HEK293 (cell line): ENCODE data around the gene EXOC7.
A peak's percentile ranks its signal among the peaks of the same experiment; 100 is the strongest.

Experiments
- CTCF ChIA-PET: fragments of 350-600 bp; formaldehyde crosslinking; extraction: SDS; loops from one replicate; lab custom pipeline; 2021; ENCODE audit warnings: antibody characterized with exemption; lab: Yijun Ruan, JAX
- POLR2A ChIA-PET: fragments of 300-600 bp; formaldehyde crosslinking; extraction: SDS; loops from one replicate; lab custom pipeline; 2020; ENCODE audit warnings: antibody characterized with exemption, inconsistent platforms; lab: Yijun Ruan, JAX
- H3K27ac ChIP-seq: fragments of 200-500 bp; sonication (Bioruptor generic); 2 replicates; pipeline ENCODE4 v1.5.1; 2014; ENCODE audit warnings: low read depth, low read length, control low read depth, inconsistent platforms; ENCODE audit errors: extremely low read depth
- H3K36me3 ChIP-seq, 2 experiments: fragments of 200-500 bp in 1 of 2; sonication (Bioruptor generic) in 1 of 2; 1 replicate in 1 of 2; 2 replicates in 1 of 2; pipeline ENCODE4 v1.5.1; 2014 to 2017; ENCODE audit warnings: inconsistent platforms in 2 of 2, low read length in 2 of 2; ENCODE audit not compliant: control insufficient read depth in 2 of 2, insufficient read depth in 1 of 2
- H3K4me1 ChIP-seq: fragments of 200-500 bp; sonication (Bioruptor generic); 2 replicates; pipeline ENCODE4 v1.5.1; 2014; ENCODE audit warnings: mild to moderate bottlenecking, low read length, inconsistent platforms; ENCODE audit not compliant: control insufficient read depth, insufficient read depth
- H3K4me3 ChIP-seq: 2 replicates; pipeline ENCODE4 v1.5.1; 2011; ENCODE audit warnings: low read depth, mild to moderate bottlenecking, control low read depth, low read length, moderate library complexity
- H3K9me3 ChIP-seq: fragments of 200-500 bp; sonication (Bioruptor generic); 2 replicates; pipeline ENCODE4 v1.5.1; 2014; ENCODE audit warnings: low read depth, low read length, inconsistent platforms; ENCODE audit not compliant: control insufficient read depth, insufficient read depth
- EGR2 ChIP-seq: fragments of 450-650 bp; formaldehyde crosslinking; IDR thresholded peaks from 2 replicates; pipeline ENCODE4 v1.5.1; 2016; ENCODE audit warnings: low read depth, missing biosample characterization, missing genetic modification characterization
- KLF10 ChIP-seq: fragments of 450-650 bp; IDR thresholded peaks from 2 replicates; pipeline ENCODE4 v1.5.1; 2018; ENCODE audit warnings: missing biosample characterization, mild to moderate bottlenecking, missing genetic modification characterization
- ZFHX2 ChIP-seq: fragments of 450-650 bp; formaldehyde crosslinking; conservative IDR thresholded peaks from 2 replicates; pipeline ENCODE4 v1.5.1; 2016; ENCODE audit warnings: missing biosample characterization, missing genetic modification characterization
- ZNF324 ChIP-seq: fragments of 450-650 bp; formaldehyde crosslinking; IDR thresholded peaks from 2 replicates; pipeline ENCODE4 v1.5.1; 2016; ENCODE audit warnings: missing biosample characterization, missing genetic modification characterization
- ZNF391 ChIP-seq: fragments of 450-650 bp; formaldehyde crosslinking; IDR thresholded peaks from 2 replicates; pipeline ENCODE4 v1.5.1; 2016; ENCODE audit warnings: low read depth, missing biosample characterization, missing genetic modification characterization, borderline replicate concordance
- ZNF514 ChIP-seq: fragments of 450-650 bp; formaldehyde crosslinking; IDR thresholded peaks from 2 replicates; pipeline ENCODE4 v1.5.1; 2016; ENCODE audit warnings: missing biosample characterization, missing genetic modification characterization
- ZNF768 ChIP-seq: fragments of 450-650 bp; formaldehyde crosslinking; IDR thresholded peaks from 2 replicates; pipeline ENCODE4 v1.5.1; 2018; ENCODE audit warnings: missing biosample characterization, mild to moderate bottlenecking, missing genetic modification characterization
- ZNF791 ChIP-seq: fragments of 450-650 bp; formaldehyde crosslinking; IDR thresholded peaks from 2 replicates; pipeline ENCODE4 v1.5.1; 2016; ENCODE audit warnings: missing biosample characterization, missing genetic modification characterization
- TF ChIP-seq, protein P1 (sequence below): IDR thresholded peaks from 2 replicates; pipeline ENCODE4 v1.6.1; 2011; ENCODE audit warnings: mild to moderate bottlenecking, low read depth, low read length, borderline replicate concordance
- TF ChIP-seq, protein P2 (sequence below): fragments of 450-650 bp; formaldehyde crosslinking; conservative IDR thresholded peaks from 2 replicates; pipeline ENCODE4 v1.5.1; 2016; ENCODE audit warnings: low read depth, missing biosample characterization, missing genetic modification characterization

The EXOC7 gene

DNA sequence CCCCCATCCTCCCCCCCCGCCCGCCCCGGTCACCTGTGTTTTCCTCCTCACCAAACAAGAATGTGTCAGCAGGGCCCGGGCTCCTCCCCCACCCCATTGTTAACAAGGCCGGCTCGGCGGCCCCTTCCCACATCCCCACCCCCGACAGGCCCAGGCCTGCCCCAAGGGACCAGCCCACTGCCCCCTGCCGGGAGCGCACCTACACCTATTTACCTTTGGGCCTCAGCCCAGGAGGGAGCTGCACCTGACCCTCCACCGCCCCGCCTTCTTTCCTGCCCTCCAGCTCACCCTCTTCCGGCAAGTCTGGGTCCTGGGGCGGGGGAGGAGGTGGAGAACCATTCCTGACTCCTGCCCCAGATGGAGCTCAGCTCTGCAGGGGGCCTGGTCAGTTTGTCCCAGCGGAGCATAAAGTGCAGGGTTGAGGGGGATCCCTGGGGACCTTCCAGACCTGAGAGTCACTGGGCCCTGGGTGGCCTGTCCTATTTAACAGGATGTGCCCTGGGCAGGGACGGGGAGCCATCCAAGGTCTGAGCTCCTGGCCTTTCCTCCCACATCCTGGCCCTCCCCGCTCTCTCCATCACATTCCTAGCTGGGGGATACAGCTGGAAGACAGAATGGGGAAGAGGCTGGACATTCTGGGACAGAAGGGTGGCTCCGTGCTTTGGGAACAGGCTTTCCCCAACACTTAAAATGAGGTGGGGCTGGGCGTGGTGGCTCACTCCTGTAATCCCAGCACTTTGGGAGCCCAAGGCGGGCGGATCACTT is 29.2 kb upstream of the EXOC7 start (continued):
- TF ChIP-seq, protein P1, sequence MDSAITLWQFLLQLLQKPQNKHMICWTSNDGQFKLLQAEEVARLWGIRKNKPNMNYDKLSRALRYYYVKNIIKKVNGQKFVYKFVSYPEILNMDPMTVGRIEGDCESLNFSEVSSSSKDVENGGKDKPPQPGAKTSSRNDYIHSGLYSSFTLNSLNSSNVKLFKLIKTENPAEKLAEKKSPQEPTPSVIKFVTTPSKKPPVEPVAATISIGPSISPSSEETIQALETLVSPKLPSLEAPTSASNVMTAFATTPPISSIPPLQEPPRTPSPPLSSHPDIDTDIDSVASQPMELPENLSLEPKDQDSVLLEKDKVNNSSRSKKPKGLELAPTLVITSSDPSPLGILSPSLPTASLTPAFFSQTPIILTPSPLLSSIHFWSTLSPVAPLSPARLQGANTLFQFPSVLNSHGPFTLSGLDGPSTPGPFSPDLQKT = no peak

DNA sequence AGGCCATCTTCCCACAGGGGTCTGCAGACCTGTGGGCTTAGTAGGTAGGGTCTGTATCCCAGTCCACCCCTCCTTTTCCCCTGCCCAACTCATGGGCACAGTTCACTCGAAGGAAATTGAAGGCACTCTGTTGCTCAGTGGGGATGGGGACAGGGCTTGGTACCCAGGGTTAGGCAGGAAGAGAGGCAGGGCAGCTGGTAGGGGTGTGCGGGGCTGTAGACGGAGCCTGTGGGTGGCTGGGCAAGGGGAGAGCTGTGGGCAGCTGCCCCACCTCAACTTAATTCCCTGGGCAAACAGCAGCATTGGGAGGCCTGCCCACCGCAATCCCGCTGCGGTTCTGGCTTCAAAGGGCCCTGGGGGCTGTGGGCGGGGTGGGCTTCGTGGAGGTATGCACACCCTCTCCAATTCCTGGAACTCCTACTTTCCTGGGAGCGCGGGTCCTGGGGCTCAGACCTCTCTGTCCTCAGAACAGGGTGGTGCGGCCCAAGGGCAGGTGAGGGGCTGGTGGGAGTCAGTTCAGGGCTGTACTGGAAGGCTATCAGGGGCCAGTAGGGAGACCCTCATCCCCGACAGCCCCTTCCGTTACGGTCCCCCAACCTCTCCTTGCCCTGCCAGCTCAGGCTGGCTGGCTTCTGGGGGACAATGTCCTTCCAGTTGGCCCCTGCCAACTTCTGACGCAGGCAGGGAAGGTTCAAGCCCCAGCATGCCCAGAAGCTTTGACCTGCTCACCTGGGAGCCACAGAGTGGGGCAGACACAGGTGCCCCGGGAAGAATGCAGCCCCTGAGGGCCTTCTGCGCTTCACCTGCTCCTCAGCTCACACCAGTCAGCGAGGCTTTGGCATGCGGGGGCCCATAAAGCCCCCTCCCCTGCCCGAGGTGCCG is 28.3 kb upstream of the EXOC7 start:
- POLR2A ChIA-PET = interaction anchor here (0.5 to 2.5 kb wide), 6 partner anchors 10 to 379 kb away, joined by 3 to 8 read pairs (median 3); partner anchors contain the start of gene UBALD2
- Histone ChIP-seq H3K36me3 (no peaks in the 10 kb centered on the region), H3K4me1 (peaks cover 4% of the 10 kb centered on the region), H3K9me3 (no peaks in the 10 kb centered on the region), H3K27ac (0 out of 2 replicates have a peak overlapping the region, but pooled peaks have one; percentile 31), H3K4me3 (no peak overlapping the region)
- CTCF ChIA-PET = interaction anchor here (0.5 to 2.8 kb wide), 8 partner anchors 10 to 138 kb away, joined by 3 to 14 read pairs (median 6); no protein-coding TSS in a partner anchor
- TF ChIP-seq ZFHX2 (tag by site-specific recombination) (peak; percentile 88), ZNF768 (tag by site-specific recombination) (no peak), EGR2 (tag by site-specific recombination) (peak; percentile 94)

DNA sequence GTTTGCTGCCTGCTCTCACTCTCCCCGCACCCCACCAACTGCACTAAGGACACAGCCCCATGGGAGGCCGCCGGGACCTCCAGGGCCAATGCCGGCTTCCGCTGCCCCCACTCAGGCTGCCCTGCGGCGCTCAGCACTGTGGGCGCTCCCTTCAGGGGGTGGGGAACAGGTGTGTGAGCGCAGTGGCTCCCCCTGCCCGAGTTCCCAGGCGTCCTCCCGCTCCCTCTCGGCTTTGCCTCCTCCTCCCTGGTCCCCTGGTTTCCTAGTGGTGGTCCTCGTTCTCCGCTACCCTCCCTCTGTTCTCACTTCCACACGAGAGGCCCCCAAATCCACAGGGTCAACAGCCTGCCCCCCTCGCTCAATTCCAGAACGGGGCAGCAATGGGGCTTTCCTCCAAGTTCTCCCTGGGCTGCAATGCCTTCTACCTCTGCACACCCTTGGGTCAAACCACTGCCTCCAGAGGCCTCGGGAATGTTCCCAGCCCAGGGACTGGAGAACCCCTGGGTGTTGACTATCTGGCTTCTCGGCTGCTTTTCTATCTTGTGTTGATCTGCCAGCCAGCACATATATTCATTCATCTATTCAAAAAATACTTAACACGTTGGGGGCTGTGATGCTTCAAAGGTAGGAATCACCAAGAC is 27.6 kb upstream of the EXOC7 start:
- ChIA-PET CTCF (interaction anchor here (0.9 to 1.8 kb wide), 4 partner anchors 10 to 148 kb away, joined by 3 to 10 read pairs (median 5); no protein-coding TSS in a partner anchor), POLR2A (no interaction called here)
- Histone ChIP-seq H3K9me3 (no peaks in the 10 kb centered on the region), H3K4me1 (peaks cover 4% of the 10 kb centered on the region), H3K36me3 (no peaks in the 10 kb centered on the region), H3K4me3 (no peak overlapping the region), H3K27ac (no peak overlapping the region)
- no peak for TF ChIP-seq ZNF324 (tag by site-specific recombination)
- TF ChIP-seq EGR2 (tag by site-specific recombination) = no peak
- no peak for TF ChIP-seq ZNF391
- no peak for TF ChIP-seq ZNF514
- TF ChIP-seq, protein P2, sequence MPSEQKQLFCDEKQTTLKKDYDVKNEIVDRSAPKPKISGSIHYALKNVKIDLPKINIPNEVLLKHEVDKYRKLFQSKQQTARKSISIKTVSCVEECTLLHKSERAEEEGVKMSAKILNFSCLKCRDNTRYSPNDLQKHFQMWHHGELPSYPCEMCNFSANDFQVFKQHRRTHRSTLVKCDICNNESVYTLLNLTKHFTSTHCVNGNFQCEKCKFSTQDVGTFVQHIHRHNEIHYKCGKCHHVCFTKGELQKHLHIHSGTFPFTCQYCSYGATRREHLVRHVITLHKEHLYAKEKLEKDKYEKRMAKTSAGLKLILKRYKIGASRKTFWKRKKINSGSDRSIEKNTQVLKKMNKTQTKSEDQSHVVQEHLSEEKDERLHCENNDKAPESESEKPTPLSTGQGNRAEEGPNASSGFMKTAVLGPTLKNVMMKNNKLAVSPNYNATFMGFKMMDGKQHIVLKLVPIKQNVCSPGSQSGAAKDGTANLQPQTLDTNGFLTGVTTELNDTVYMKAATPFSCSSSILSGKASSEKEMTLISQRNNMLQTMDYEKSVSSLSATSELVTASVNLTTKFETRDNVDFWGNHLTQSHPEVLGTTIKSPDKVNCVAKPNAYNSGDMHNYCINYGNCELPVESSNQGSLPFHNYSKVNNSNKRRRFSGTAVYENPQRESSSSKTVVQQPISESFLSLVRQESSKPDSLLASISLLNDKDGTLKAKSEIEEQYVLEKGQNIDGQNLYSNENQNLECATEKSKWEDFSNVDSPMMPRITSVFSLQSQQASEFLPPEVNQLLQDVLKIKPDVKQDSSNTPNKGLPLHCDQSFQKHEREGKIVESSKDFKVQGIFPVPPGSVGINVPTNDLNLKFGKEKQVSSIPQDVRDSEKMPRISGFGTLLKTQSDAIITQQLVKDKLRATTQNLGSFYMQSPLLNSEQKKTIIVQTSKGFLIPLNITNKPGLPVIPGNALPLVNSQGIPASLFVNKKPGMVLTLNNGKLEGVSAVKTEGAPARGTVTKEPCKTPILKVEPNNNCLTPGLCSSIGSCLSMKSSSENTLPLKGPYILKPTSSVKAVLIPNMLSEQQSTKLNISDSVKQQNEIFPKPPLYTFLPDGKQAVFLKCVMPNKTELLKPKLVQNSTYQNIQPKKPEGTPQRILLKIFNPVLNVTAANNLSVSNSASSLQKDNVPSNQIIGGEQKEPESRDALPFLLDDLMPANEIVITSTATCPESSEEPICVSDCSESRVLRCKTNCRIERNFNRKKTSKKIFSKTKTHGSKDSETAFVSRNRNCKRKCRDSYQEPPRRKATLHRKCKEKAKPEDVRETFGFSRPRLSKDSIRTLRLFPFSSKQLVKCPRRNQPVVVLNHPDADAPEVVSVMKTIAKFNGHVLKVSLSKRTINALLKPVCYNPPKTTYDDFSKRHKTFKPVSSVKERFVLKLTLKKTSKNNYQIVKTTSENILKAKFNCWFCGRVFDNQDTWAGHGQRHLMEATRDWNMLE (tag by site-specific recombination) = no peak
- TF ChIP-seq ZNF791 (tag by site-specific recombination) = no peak
- TF ChIP-seq KLF10 (tag by site-specific recombination) = no peak
